Ovary (tissue), 9 donors: Measurements from ENCODE around the gene OR12D1. TPM values are rescaled to one million over a fixed set of nuclear protein-coding genes. Genes with fewer than 3 reads are reported as not detected.

Experiments used
- DNase-seq, 5 donors: peaks; one replicate each; pipeline ENCODE4 v3.0.0-alpha.2; 2019 to 2020
- H3K27ac ChIP-seq, 2 donors: fragments of 200-600 bp; one replicate each; pipeline versions ENCODE4 v1.5.1 to v1.8.0; 2019 to 2022
- H3K27me3 ChIP-seq: fragments of 200-600 bp; one replicate; pipeline ENCODE4 v1.8.0; 2022
- H3K36me3 ChIP-seq: fragments of 200-600 bp; sonication (generic); one replicate; pipeline ENCODE4 v1.5.1; 2019
- H3K4me1 ChIP-seq: one replicate; pipeline ENCODE4 v1.8.1; 2013; ENCODE audit warnings: mild to moderate bottlenecking, moderate library complexity; ENCODE audit not compliant: insufficient read depth
- H3K4me3 ChIP-seq: fragments of 200-600 bp; sonication (generic); one replicate; pipeline ENCODE4 v1.5.1; 2017
- H3K9me3 ChIP-seq, 2 donors: fragments of 200-600 bp in 1 of 2; sonication (generic) in 1 of 2; one replicate each; pipeline versions ENCODE4 v1.5.1 to v1.8.1; 2013 to 2019; ENCODE audit warnings: mild to moderate bottlenecking in 1 of 2, moderate library complexity in 1 of 2
- EP300 ChIP-seq: sonication (generic); formaldehyde crosslinking; IDR thresholded peaks from one replicate; pipeline ENCODE4 v1.6.1; 2017; ENCODE audit warnings: antibody characterized with exemption
- POLR2A ChIP-seq: fragments of 450-650 bp; IDR thresholded peaks from one replicate; pipeline ENCODE4 v1.6.1; 2017; ENCODE audit warnings: antibody characterized with exemption, mild to moderate bottlenecking, moderate library complexity
- WGBS, 3 donors: extraction: QIAGEN DNeasy Blood & Tissue Kit in 1 of 3; methylation state at CpG; one replicate each; pipeline versions ENCODE4 v1.1.5 to v1.1.7; 2013 to 2017; 5-methylcytosine and 5-hydroxymethylcytosine counted together
- intact Hi-C, 4 donors: fragments of 100-400 bp; cut with DNase I; formaldehyde crosslinking; loops; one replicate each; pipeline versions ENCODE4 v1.11.0 to v1.15.1; 2022 to 2023
- polyA plus RNA-seq, 2 donors: library from polyadenylated mRNA; stranded (reverse); fragments of 200-250 nt in 1 of 2; fragments of 350-450 nt in 1 of 2; fragmentation: Illumina TruSeq in 1 of 2; extraction: RNeasy Lipid Tissue Mini Kit (QIAGEN cat#74804) in 1 of 2; gene quantifications; one replicate each; pipeline ENCODE4 v1.2.3, GENCODE V29; 2013 to 2014
- total RNA-seq, 7 donors: library from RNA; depleted of rRNA in 2 of 7; stranded (reverse); fragments of >200 nt in 2 of 7; fragmentation: NEBNext Ultra II Directional in 3 of 7; extraction: Animal tissue kit (Norgen Biotek cat#: 25700) in 3 of 7; gene quantifications; one replicate each; pipeline versions ENCODE4 v1.1.0 to v1.2.4, GENCODE V29; 2016 to 2023
- TF ChIP-seq, protein P1 (sequence below), 3 donors: fragments of 450-650 bp in 2 of 3; fragments of 200-600 bp in 1 of 3; IDR thresholded peaks; one replicate each; pipeline versions ENCODE4 v1.5.1 to v1.8.0; 2016 to 2022; ENCODE audit warnings: antibody characterized with exemption in 3 of 3, mild to moderate bottlenecking in 1 of 3
- donor health status: DM: no; HTN: no; CAD: no; lungs with moderate emphysema.
- donor health status: DM: no; HTN: no; CAD: no.
- donor health status: Bipolar disorder and iron deficiency.
- donor health status: DM: yes; HTN: yes; CAD: no.
- donor health status: DM: no; HTN: no; CAD: no.
- donor health status: DM: yes; HTN: yes; CAD: no.

Gene OR12D1
- total and polyA plus RNA-seq, 9 donors = not detected

DNA sequence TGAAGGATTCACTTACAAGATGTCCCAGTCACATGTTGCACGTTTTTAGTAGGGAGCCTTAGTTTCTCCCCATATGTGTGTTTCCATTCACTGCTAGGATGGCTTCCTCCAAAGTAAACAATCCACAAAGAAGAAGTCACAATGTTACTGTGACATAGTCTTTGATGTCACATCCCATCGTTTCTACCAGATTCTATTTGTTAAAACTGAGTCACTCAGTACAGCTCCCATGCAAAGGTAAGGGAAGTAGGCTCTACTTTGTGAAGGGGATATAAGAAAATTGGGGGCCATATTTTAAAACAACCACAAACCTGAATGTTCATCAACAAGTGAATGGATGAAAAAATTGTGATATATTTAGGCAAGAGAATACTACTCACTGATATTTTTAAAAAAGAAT lies 42.2 kb downstream of the OR12D1 start, which contains the start of the genes OR11A1 and OR2H1:
OR11A1 (minus strand) TSS at position 101 of the 400 bp plus-strand sequence. CDS start 29,430 bp downstream, outside the sequence.
OR2H1 (plus strand) TSS at position 185 of the 400 bp plus-strand sequence. CDS start 4,615 bp downstream, outside the sequence.
- TF ChIP-seq EP300 (no peak), POLR2A (no peak)
- H3K4me3 ChIP-seq = no peak within 1 kb of the TSS
- DNase-seq = no peak
- H3K36me3 ChIP-seq = no peaks in the 10 kb centered on the region
- no peaks in the 10 kb centered on the region for H3K27me3 ChIP-seq
- WGBS, 3 donors = 65 to 75% (median 65%) methylated on average over 2 of the region's 2 CpGs
- H3K27ac ChIP-seq = no peak within 1 kb of the TSS
- intact Hi-C loops = loop anchor here in 1 of 4 donors (2.0 kb wide), 1 partner anchor 62 kb away; the partner anchor contains the start of gene OR12D2
- no peaks in the 10 kb centered on the region for H3K4me1 ChIP-seq
- H3K9me3 ChIP-seq = no peaks in the 10 kb centered on the region

DNA sequence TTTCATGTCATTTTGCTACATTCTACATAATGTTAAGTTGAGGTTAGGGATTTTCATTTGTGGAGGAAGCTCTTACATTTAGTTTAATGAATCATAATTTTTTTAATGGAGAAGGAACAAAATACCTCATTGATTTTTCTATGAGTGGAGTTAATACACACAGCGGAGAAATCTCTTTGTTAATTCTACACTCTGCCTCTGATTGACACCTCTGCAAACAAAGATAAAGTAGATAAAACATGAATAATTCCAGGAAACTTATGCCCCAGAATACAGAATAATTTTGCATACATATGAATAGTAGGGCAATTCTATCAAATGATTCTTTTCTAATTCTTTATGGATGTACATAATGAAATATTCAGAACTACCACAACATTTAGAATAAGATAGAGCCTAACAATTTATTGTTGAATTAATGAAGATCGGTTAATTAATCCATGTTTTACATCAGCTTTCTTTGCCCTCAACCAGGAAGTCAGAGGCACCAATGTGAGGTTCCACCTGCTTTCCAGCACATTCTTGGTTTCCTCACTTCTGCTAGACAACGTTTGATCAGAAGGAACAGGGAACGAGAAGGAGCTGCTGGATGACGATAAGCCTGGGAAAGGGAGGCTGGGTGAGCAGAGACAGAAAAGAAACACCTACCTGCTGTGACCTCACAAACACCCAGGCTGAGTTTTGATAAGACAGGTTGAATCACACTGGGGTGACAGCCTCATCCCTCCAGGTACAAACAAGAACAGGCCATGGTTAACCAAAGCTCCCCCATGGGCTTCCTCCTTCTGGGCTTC lies 46.5 kb downstream of the OR12D1 start:
- no peaks in the 10 kb centered on the region for H3K4me1 ChIP-seq
- no peak overlapping the region for H3K4me3 ChIP-seq
- no peaks in the 10 kb centered on the region for H3K9me3 ChIP-seq
- TF ChIP-seq POLR2A = no peak
- no peak for TF ChIP-seq EP300
- TF ChIP-seq, protein P1, sequence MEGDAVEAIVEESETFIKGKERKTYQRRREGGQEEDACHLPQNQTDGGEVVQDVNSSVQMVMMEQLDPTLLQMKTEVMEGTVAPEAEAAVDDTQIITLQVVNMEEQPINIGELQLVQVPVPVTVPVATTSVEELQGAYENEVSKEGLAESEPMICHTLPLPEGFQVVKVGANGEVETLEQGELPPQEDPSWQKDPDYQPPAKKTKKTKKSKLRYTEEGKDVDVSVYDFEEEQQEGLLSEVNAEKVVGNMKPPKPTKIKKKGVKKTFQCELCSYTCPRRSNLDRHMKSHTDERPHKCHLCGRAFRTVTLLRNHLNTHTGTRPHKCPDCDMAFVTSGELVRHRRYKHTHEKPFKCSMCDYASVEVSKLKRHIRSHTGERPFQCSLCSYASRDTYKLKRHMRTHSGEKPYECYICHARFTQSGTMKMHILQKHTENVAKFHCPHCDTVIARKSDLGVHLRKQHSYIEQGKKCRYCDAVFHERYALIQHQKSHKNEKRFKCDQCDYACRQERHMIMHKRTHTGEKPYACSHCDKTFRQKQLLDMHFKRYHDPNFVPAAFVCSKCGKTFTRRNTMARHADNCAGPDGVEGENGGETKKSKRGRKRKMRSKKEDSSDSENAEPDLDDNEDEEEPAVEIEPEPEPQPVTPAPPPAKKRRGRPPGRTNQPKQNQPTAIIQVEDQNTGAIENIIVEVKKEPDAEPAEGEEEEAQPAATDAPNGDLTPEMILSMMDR (IDR thresholded peaks at IDR 0.05) = no peak
- intact Hi-C loops = no loop called here
- no peak for DNase-seq
- no peaks in the 10 kb centered on the region for H3K27me3 ChIP-seq
- H3K36me3 ChIP-seq = no peaks in the 10 kb centered on the region
- H3K27ac ChIP-seq = no peak overlapping the region
- WGBS, 3 donors = 81 to 91% (median 88%) methylated on average over 5 of the region's 5 CpGs

DNA sequence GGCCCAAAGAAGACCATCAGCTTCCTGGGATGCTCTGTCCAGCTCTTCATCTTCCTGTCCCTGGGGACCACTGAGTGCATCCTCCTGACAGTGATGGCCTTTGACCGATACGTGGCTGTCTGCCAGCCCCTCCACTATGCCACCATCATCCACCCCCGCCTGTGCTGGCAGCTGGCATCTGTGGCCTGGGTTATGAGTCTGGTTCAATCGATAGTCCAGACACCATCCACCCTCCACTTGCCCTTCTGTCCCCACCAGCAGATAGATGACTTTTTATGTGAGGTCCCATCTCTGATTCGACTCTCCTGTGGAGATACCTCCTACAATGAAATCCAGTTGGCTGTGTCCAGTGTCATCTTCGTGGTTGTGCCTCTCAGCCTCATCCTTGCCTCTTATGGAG lies 47.3 kb downstream of the OR12D1 start:
- no peak for DNase-seq
- intact Hi-C loops = no loop called here
- Histone ChIP-seq H3K27me3 (no peaks in the 10 kb centered on the region), H3K36me3 (no peaks in the 10 kb centered on the region), H3K4me3 (no peak overlapping the region), H3K4me1 (no peaks in the 10 kb centered on the region), H3K9me3 (no peaks in the 10 kb centered on the region), H3K27ac (no peak overlapping the region)
- 75 to 81% (median 79%) methylated on average over 6 of the region's 6 CpGs for WGBS, 3 donors
- TF ChIP-seq, protein P1 (IDR thresholded peaks at IDR 0.05) = no peak
- TF ChIP-seq EP300 (no peak), POLR2A (no peak)

DNA sequence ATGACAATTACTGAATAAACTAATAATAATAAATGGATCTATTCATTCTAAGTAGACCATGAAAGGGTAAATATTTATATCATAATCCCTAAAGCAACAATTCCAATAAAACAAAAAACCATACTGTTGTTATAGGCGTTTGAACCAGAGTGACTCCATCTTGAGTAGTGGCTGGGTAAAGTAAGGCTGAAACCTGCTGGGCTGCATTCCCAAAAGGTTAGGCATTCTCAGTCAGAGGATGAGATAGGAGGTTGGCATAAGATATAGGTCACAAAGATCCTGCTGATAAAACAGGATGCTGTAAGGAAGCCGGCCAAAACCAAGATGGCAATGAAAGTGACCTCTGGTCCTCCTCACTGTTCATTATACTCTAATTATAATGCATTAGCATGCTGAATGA lies 50.6 kb downstream of the OR12D1 start:
- Histone ChIP-seq H3K4me3 (no peak overlapping the region), H3K4me1 (no peaks in the 10 kb centered on the region), H3K27ac (no peak overlapping the region), H3K36me3 (no peaks in the 10 kb centered on the region), H3K27me3 (no peaks in the 10 kb centered on the region), H3K9me3 (no peaks in the 10 kb centered on the region)
- 71 to 83% (median 73%) methylated on average over 2 of the region's 2 CpGs for WGBS, 3 donors
- DNase-seq = no peak
- TF ChIP-seq POLR2A (no peak), EP300 (no peak)
- TF ChIP-seq, protein P1 (IDR thresholded peaks at IDR 0.05) = no peak
- intact Hi-C loops = no loop called here

DNA sequence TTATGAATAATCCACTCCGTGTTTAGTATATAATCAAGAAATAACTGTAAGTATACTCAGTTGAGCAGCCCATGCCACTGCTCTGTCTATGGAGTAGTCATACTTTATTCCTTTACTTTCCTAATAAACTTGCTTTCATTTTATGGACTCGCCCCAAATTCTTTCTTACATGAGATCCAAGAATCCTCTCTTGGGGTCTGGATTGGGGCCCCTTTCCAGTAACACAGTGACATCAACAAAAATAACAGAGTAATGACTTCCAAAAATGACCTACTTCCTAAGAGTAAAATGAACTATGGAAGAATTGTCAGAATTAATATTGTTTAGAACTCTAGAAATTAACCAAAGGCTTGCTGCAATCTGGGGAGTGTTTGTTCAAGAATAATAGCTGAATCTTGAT lies 51.1 kb downstream of the OR12D1 start:
- H3K27me3 ChIP-seq = no peaks in the 10 kb centered on the region
- 77 to 87% (median 82%) methylated on average over 2 of the region's 2 CpGs for WGBS, 3 donors
- TF ChIP-seq EP300 (no peak), POLR2A (no peak)
- TF ChIP-seq, protein P1 (IDR thresholded peaks at IDR 0.05) = no peak
- intact Hi-C loops = no loop called here
- no peaks in the 10 kb centered on the region for H3K36me3 ChIP-seq
- no peak overlapping the region for H3K27ac ChIP-seq
- H3K4me3 ChIP-seq = no peak overlapping the region
- no peaks in the 10 kb centered on the region for H3K4me1 ChIP-seq
- DNase-seq = no peak
- H3K9me3 ChIP-seq = no peaks in the 10 kb centered on the region
